Measurements from ENCODE around the gene EYA2. TPM values are rescaled to one million over a fixed set of nuclear protein-coding genes. Genes with fewer than 3 reads are reported as not detected.

EYA2 gene
- total RNA-seq, 1 donor from 2014 or later = 0.62 TPM

- POLR2A ChIA-PET = no interaction called here
- TF ChIP-seq CTCF (IDR thresholded peaks at IDR 0.05) = no peak
- no peak for ATAC-seq (ENCODE audit: low read depth)
- H3K27ac Mint-ChIP-seq = no peak overlapping the region
- H3K9me3 Mint-ChIP-seq = no peaks in the 10 kb centered on the region
- intact Hi-C loops (cut with micrococcal nuclease) = no loop called here
- CTCF ChIA-PET = no interaction called here
- no peak for DNase-seq
- H3K4me3 Mint-ChIP-seq = no peak overlapping the region
- H3K27me3 Mint-ChIP-seq = peaks cover 25% of the 10 kb centered on the region
- H3K4me1 Mint-ChIP-seq = peaks cover 5% of the 10 kb centered on the region
- H3K36me3 Mint-ChIP-seq (ENCODE audit: low read depth) = no peaks in the 10 kb centered on the region
These were observed 231.3 kb downstream of the EYA2 start for GRCh38 chr20:47125758-47126591.

GRCh38 chr20:47126709-47127108 is 232.1 kb downstream of the EYA2 start:
- DNase-seq (no peak), ATAC-seq (ENCODE audit: low read depth) (no peak)
- H3K4me3 Mint-ChIP-seq = no peak overlapping the region
- no peak overlapping the region for H3K27ac Mint-ChIP-seq
- H3K4me1 Mint-ChIP-seq = peaks cover 5% of the 10 kb centered on the region
- H3K27me3 Mint-ChIP-seq = peaks cover 31% of the 10 kb centered on the region
- intact Hi-C loops (cut with micrococcal nuclease) = no loop called here
- no peak for TF ChIP-seq CTCF (IDR thresholded peaks at IDR 0.05)
- CTCF ChIA-PET = no interaction called here
- no peaks in the 10 kb centered on the region for H3K36me3 Mint-ChIP-seq (ENCODE audit: low read depth)
- no peaks in the 10 kb centered on the region for H3K9me3 Mint-ChIP-seq
- POLR2A ChIA-PET = no interaction called here

- Mint-ChIP-seq H3K4me1 (peaks cover 5% of the 10 kb centered on the region), H3K27ac (no peak overlapping the region), H3K4me3 (no peak overlapping the region), H3K9me3 (no peaks in the 10 kb centered on the region), H3K36me3 (ENCODE audit: low read depth) (no peaks in the 10 kb centered on the region), H3K27me3 (peaks cover 33% of the 10 kb centered on the region)
- no peak for DNase-seq
- intact Hi-C loops (cut with micrococcal nuclease) = no loop called here
- ChIA-PET POLR2A (interaction anchor here (0.6 kb wide), 1 partner anchor 261 kb away, joined by 5 read pairs; no protein-coding TSS in a partner anchor), CTCF (no interaction called here)
- no peak for ATAC-seq (ENCODE audit: low read depth)
- no peak for TF ChIP-seq CTCF (IDR thresholded peaks at IDR 0.05)
These were observed 232.9 kb downstream of the EYA2 start for GRCh38 chr20:47127546-47127945.

- H3K36me3 Mint-ChIP-seq (ENCODE audit: low read depth) = no peaks in the 10 kb centered on the region
- ChIA-PET POLR2A (interaction anchor here (0.6 kb wide), 1 partner anchor 262 kb away, joined by 5 read pairs; no protein-coding TSS in a partner anchor), CTCF (no interaction called here)
- intact Hi-C loops (cut with micrococcal nuclease) = no loop called here
- peaks cover 30% of the 10 kb centered on the region for H3K27me3 Mint-ChIP-seq
- no peaks in the 10 kb centered on the region for H3K9me3 Mint-ChIP-seq
- H3K4me3 Mint-ChIP-seq = no peak overlapping the region
- no peak overlapping the region for H3K27ac Mint-ChIP-seq
- TF ChIP-seq CTCF (IDR thresholded peaks at IDR 0.05) = no peak
- peaks cover 5% of the 10 kb centered on the region for H3K4me1 Mint-ChIP-seq
- DNase-seq (no peak), ATAC-seq (ENCODE audit: low read depth) (no peak)
These were observed 233.4 kb downstream of the EYA2 start for GRCh38 chr20:47127999-47128398.

- no peaks in the 10 kb centered on the region for H3K36me3 Mint-ChIP-seq (ENCODE audit: low read depth)
- H3K9me3 Mint-ChIP-seq = no peaks in the 10 kb centered on the region
- peaks cover 30% of the 10 kb centered on the region for H3K27me3 Mint-ChIP-seq
- DNase-seq (no peak), ATAC-seq (ENCODE audit: low read depth) (no peak)
- ChIA-PET CTCF (no interaction called here), POLR2A (no interaction called here)
- H3K27ac Mint-ChIP-seq = no peak overlapping the region
- no peak overlapping the region for H3K4me3 Mint-ChIP-seq
- peaks cover 2% of the 10 kb centered on the region for H3K4me1 Mint-ChIP-seq
- no peak for TF ChIP-seq CTCF (IDR thresholded peaks at IDR 0.05)
- intact Hi-C loops (cut with micrococcal nuclease) = no loop called here
These were observed 234.7 kb downstream of the EYA2 start for GRCh38 chr20:47129306-47129705.
